ENCODE results near the gene CHCHD3.

DNA sequence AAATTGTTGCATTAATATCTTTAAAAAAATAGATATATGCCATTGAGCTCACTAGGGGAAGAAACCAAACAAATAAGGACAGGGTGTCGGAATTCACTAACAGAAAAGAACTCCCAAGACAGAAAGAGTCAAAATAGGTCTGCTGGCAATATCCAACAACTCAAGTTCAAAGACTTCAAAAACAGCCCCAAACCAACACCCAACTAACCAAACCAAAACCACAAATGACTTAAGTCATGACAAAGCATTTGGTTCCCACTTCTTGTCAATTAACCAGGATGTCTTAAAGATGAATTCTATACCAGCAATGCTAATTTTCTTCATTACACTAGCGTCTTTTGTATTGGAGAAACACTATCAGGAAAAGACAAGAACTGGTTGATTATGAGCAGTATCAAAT, 256.7 kb downstream of the CHCHD3 start:
- TF ChIP-seq EZH2 (IDR thresholded peaks at IDR 0.05; ENCODE audit: low read length, missing control alignments) (no peak), CTCF (conservative IDR thresholded peaks at IDR 0.05 in 1 of 2, IDR thresholded peaks at IDR 0.05 in 1 of 2; ENCODE audit: low read depth in 1 of 2, low read length in 2 of 2) (no peak)
